ENCODE results near the gene FAM240B.

GRCh38 chr9:38690574-38690973, 29.4 kb downstream of the FAM240B start:
- TF ChIP-seq CTCF (IDR thresholded peaks at IDR 0.05) (no peak), POLR2A (IDR thresholded peaks at IDR 0.05) (no peak)
